GM19025 (cell line): Measurements from ENCODE around the gene SHISA9.

Experiments used
- ATAC-seq: cut with Tn5 transposase; IDR thresholded peaks from one replicate; pipeline ENCODE4 v1.9.1; 2021; ENCODE audit warnings: mild to moderate bottlenecking, low read depth, moderate library complexity; ENCODE audit not compliant: unreplicated experiment

The SHISA9 gene

DNA sequence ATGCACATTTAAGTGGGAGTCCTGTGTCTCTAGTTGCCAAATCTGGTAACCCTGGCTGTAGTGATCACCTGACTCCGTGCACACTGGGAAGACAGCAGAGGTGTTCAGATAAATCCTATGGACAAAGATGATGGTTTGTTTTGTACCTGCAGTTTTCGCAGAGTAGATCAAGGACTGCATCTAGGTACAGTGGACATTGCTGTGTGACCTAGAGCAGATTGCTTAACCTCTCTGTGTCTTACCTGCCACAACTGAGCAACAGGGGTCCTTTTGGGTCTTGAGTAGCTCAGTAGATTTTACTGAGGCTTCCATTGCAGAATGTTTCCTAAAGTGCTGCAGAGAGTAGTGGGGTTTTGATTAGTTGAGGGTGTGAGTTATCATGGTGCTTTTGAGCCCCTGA lies 160.8 kb downstream of the SHISA9 start:
- no peak for ATAC-seq

DNA sequence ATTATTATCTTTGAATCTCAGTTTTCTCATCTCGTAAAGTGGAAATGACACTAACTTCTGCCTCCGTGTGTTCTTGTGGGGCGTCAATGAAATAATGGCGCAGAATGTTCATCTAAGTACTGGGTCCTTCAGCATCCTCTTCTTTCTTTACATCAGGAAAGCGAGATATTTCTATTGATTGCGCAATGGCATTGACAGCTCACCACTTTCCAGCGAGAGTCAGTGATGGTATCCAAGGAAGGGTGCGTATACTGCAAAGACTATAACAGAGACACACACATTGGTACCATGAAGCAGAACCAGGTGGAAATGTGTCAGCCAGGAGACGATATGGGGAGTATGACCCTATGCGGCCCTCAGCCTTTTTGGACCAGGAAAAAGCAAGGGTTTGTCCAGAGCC lies 162.1 kb downstream of the SHISA9 start:
- no peak for ATAC-seq

DNA sequence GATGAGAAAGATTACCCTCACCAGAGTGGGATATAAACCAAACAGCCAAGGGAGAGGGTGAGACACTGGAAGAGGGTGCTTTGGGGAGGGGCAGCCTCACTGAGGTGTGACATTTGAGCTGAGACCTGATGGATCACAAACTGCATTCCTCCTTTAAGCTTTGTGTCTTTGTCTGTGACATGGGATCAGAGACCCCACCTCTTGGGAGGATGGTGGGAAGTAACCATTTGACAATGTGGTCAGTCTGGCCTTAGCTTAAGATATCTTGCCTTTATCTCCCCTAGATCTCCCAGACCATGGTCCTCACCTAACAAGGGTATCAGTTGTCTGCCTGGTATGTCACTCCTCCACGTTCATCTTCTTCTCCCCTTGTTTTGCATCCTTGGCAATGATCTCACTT lies 163.4 kb downstream of the SHISA9 start:
- no peak for ATAC-seq

- no peak for ATAC-seq
Measured at GRCh38 chr16:13067648-13068047, 166.2 kb downstream of the SHISA9 start.

DNA sequence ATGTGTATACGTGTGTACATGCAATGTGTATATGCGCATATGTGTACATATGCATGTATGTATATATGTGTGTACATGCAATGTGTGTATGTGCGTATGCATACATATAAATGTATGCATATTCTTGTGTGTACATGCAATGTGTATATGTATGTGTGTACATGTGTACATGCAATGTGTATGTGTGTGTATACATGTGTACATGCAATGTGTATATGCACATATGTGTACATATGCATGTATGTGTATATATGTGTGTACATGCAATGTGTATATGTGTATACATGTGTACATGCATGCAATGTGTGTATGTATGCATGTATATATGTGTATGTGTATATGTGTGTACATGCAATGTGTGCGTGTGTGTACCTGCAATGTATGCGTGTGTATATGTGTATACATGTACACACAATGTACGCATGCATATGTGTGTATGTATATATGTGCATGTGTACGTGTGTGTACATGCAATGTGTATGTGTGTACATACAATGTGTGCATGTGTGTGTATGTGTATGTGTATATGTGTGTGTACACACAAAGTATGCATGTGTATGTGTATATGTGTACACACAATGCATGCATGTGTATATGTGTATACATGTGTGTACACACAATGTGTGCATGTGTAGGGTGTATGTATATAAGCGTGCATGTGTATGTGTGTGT lies 167.7 kb downstream of the SHISA9 start:
- ATAC-seq, result no peak

DNA sequence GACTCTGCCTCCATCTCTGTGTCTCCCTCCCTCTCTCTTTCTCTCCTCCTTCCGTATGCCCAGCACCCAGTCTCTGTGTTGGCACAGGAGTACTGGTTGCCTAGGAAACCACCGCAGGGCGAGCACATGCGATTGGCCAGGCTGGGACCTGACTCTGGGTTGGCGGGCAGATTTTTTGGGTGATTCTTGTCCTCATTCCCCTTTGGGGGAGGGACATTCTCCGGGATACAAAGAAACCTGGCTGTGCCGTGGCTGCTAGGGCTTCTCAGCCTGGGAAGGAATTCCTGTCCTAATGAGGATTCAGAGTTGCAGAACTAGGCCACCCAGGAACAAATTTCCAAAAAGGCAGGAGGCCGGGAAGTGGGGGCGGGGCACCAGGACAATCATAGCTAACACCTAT lies 168.9 kb downstream of the SHISA9 start:
- ATAC-seq, result no peak

GRCh38 chr16:13076878-13077277 lies 175.5 kb downstream of the SHISA9 start:
- ATAC-seq, result no peak

- no peak for ATAC-seq
Measured at GRCh38 chr16:13077816-13078215, 176.4 kb downstream of the SHISA9 start.

- no peak for ATAC-seq
Measured at GRCh38 chr16:13080531-13080930, 179.1 kb downstream of the SHISA9 start.

- ATAC-seq, result no peak
Measured at GRCh38 chr16:13081825-13082331, 180.5 kb downstream of the SHISA9 start.

DNA sequence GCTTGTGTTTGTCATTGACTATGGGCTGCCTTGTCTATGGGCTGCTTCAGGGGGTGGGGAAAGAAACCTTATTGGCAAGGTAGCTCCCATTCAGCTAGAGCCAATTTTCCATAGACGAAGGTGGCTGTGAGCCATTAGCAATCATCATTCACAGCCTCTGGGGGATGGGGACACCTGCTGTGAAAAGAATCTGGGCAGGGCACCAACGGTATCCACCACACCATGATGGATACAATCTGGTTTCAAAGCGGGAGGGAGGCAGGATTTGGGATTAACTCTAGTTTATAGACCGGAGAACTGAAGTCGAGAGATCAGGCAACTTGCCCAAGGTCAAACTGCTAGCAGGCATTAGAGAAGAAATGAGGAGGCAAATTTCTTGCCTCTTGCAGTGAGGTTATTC lies 182.3 kb downstream of the SHISA9 start:
- ATAC-seq, result no peak

- no peak for ATAC-seq
Measured at GRCh38 chr16:13084331-13084730, 182.9 kb downstream of the SHISA9 start.

- no peak for ATAC-seq
Measured at GRCh38 chr16:13093661-13094060, 192.3 kb downstream of the SHISA9 start.

- no peak for ATAC-seq
Measured at GRCh38 chr16:13095061-13095460, 193.7 kb downstream of the SHISA9 start.

DNA sequence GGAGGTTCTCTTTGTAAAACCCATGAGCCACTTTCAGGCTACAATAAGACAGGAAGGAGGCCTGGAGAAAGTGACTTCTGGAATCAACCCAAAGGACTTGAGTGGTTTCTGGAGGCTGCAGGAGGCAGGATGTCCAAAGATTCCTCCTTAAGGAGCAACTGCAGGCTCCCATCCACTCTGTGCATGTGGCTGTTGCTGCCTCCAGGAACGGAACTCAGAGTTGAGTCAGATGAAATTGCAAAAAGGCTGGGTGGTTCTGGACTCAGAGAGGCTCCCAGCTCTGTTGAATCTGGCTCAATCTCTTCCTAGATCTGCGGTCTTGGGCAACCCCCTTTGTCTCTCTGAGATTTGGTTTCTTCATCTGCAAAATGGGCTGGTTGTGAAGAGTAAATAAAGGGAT lies 197.1 kb downstream of the SHISA9 start:
- no peak for ATAC-seq

- ATAC-seq, result no peak
Measured at GRCh38 chr16:13099822-13100221, 198.4 kb downstream of the SHISA9 start.

DNA sequence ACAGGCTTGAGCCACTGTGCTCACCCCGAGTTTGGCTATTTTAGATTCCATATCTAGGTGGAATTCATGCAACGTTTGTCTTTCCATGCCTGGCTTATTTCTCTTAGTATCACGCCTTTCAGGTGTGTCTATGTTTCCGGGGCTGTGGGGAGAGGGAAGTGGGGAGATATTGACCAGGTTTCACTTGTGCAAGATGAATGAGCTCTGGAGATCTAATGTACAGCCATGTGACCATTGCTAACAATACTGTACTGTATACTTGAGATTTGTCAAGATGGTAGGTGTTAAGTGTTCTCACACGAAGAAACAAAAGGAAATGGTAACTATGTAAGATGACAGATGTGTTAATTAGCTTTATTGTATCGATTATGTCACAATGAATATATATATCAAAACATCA lies 199.6 kb downstream of the SHISA9 start:
- no peak for ATAC-seq

DNA sequence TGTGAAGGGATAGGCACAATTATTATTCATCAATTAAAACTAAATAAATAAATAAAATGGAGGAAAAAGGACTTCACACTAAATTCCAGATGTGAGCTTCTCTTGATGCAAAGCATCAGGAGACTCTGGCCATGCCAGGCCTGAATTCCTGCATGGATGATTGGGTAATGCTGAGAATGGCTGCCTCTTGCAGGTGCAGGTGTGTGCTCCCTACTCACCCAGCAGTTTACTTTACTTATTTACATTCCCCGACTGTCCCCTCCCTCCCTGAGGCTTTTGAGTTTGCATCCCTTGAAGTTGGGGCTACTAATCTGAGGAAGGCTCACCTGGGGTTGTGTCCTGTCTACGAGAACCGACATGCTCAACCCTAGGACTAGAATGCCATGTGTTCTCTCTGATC lies 200.4 kb downstream of the SHISA9 start:
- no peak for ATAC-seq

DNA sequence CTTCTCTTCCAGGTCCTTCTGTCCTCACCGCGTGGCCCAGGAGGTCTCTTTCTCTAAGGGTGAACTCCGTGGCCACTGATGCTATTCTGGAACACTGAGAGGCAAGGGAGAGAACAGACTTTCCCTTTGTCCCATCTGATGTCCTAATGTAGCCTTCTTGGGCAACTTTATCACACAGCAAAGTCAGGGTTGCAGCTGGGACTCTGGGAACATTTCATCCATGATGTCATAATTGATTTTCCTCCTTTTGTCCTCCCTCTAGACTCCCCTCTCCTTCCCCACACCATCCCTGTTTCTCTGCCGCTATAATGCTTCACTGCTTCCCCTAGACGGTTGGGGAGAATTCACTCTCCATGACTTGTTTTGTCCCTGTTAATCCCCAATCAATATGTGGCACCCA lies 201.0 kb downstream of the SHISA9 start:
- ATAC-seq, result no peak

DNA sequence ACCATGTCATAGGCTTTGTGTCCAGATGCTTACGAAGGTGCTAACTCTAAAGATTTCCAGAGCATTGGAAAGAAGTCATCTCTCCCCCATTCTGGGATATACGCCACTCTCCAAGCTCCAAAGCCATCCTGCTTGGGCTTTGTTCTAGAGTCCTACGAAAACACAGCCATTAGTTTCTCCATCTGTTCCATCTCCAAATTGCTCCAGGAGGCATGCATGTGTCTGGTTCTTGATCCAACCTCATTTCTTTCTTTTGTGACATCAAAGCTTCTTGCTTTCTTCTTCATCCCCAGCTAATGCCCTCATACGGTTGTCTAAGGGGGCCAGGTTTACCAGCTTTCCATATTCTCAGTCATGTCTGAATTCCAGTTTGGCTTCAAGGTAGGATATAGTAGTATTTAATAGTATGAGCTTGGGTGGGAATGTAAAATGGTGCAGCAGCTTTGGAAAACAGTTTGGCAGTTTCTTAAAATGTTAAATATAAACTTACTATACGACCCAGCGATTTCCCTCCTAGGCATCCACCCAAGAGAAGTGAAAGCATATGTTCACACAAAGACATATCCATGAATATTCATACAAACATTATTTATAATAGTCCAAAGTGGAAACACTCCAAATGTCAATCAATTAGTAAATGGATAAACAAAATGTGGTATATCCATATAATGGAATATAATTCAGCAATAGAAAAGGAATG lies 202.6 kb downstream of the SHISA9 start:
- ATAC-seq, result no peak

- no peak for ATAC-seq
Measured at GRCh38 chr16:13104772-13105171, 203.4 kb downstream of the SHISA9 start.

- ATAC-seq, result no peak
Measured at GRCh38 chr16:13105427-13105826, 204.0 kb downstream of the SHISA9 start.
